Measurements from ENCODE around the gene GABBR2. TPM values are rescaled to one million over a fixed set of nuclear protein-coding genes. Genes with fewer than 3 reads are reported as not detected.

Gene GABBR2
- total RNA-seq, 1 experiment from 2014 or later = 0.33 TPM

DNA sequence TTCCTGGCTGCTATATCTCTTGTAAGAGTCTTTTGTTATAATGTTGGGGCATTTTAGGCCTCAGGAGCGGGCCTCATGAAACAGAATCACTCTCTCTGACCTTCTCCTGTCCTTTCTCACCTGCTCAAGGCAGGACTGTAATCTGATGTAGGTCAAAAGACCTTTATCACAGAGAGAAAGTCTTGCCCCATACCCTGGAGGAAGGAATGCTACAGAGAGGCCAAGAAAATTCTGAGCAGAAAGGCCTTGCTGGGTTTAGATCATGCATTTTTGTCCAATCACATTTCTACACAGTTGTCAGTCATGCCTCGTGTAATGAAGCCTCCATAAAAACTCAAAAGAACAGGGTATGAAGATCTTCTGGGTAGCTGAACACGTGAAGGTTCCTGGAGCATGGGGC, 408.1 kb downstream of the GABBR2 start:
- intact Hi-C loops (cut with micrococcal nuclease; ENCODE audit: unreplicated experiment) = no loop called here
- Mint-ChIP-seq H3K9me3 (ENCODE audit: low read depth, unreplicated experiment) (no peaks in the 10 kb centered on the region), H3K27me3 (ENCODE audit: unreplicated experiment) (no peaks in the 10 kb centered on the region), H3K27ac (ENCODE audit: unreplicated experiment) (no peak overlapping the region), H3K4me1 (ENCODE audit: low read depth, unreplicated experiment) (no peaks in the 10 kb centered on the region), H3K36me3 (ENCODE audit: insufficient read depth, unreplicated experiment) (no peaks in the 10 kb centered on the region), H3K4me3 (ENCODE audit: low read depth, unreplicated experiment) (no peak overlapping the region)
- no TSS peak for BruUV-seq (replicated peaks)
- CTCF ChIA-PET = no interaction called here
- TF ChIP-seq, protein P1, sequence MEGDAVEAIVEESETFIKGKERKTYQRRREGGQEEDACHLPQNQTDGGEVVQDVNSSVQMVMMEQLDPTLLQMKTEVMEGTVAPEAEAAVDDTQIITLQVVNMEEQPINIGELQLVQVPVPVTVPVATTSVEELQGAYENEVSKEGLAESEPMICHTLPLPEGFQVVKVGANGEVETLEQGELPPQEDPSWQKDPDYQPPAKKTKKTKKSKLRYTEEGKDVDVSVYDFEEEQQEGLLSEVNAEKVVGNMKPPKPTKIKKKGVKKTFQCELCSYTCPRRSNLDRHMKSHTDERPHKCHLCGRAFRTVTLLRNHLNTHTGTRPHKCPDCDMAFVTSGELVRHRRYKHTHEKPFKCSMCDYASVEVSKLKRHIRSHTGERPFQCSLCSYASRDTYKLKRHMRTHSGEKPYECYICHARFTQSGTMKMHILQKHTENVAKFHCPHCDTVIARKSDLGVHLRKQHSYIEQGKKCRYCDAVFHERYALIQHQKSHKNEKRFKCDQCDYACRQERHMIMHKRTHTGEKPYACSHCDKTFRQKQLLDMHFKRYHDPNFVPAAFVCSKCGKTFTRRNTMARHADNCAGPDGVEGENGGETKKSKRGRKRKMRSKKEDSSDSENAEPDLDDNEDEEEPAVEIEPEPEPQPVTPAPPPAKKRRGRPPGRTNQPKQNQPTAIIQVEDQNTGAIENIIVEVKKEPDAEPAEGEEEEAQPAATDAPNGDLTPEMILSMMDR (IDR thresholded peaks at IDR 0.05; ENCODE audit: unreplicated experiment) = no peak
- DNase-seq = no peak

DNA sequence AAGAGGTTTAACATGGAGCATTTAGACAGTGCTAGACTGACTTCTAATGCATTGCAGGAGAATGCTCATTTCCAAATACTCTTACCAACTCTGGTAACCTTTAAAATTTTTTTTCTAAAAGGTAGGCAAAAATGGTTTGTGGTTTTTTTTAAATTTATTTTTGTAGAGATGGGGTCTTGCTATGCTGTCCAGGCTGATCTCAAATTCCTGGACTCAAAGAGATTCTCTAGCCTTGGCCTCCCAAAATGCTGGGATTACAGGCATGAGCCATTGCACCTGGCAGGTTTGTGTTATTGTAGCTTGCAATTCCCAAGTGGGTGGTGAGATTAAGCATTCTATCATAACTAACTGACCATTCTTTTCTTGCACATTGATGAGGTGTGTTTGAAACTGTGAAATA, 410.3 kb downstream of the GABBR2 start:
- TF ChIP-seq, protein P1 (IDR thresholded peaks at IDR 0.05; ENCODE audit: unreplicated experiment) = no peak
- H3K36me3 Mint-ChIP-seq (ENCODE audit: insufficient read depth, unreplicated experiment) = no peaks in the 10 kb centered on the region
- no peaks in the 10 kb centered on the region for H3K27me3 Mint-ChIP-seq (ENCODE audit: unreplicated experiment)
- BruUV-seq (replicated peaks) = no TSS peak
- intact Hi-C loops (cut with micrococcal nuclease; ENCODE audit: unreplicated experiment) = no loop called here
- no peak overlapping the region for H3K4me3 Mint-ChIP-seq (ENCODE audit: low read depth, unreplicated experiment)
- CTCF ChIA-PET = no interaction called here
- no peaks in the 10 kb centered on the region for H3K9me3 Mint-ChIP-seq (ENCODE audit: low read depth, unreplicated experiment)
- H3K27ac Mint-ChIP-seq (ENCODE audit: unreplicated experiment) = no peak overlapping the region
- no peak for DNase-seq
- H3K4me1 Mint-ChIP-seq (ENCODE audit: low read depth, unreplicated experiment) = no peaks in the 10 kb centered on the region

DNA sequence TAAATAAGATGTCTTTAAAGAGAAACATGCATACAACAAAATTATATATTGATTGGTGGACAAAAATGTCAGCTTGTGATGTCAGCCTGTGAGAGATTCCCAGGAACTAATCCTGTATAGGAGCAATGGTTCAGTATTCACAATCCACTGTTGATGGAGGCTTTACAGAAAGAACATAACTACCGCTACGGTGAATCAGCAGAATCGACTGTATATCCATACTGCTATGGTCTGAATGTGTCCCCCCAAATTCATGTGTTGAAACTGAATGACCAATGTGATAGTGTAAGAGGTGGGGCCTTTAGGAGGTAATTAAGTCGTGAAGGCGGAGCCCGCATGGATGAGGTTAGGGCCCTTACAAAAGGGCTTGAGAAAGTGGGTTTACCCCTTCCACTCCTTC, 412.9 kb downstream of the GABBR2 start:
- TF ChIP-seq, protein P1 (IDR thresholded peaks at IDR 0.05; ENCODE audit: unreplicated experiment) = no peak
- peaks cover 16% of the 10 kb centered on the region for H3K27me3 Mint-ChIP-seq (ENCODE audit: unreplicated experiment)
- no peak overlapping the region for H3K4me3 Mint-ChIP-seq (ENCODE audit: low read depth, unreplicated experiment)
- CTCF ChIA-PET = interaction anchor here (0.6 kb wide), 1 partner anchor 12 kb away, joined by 3 read pairs; no protein-coding TSS in a partner anchor
- no peaks in the 10 kb centered on the region for H3K9me3 Mint-ChIP-seq (ENCODE audit: low read depth, unreplicated experiment)
- no TSS peak for BruUV-seq (replicated peaks)
- H3K27ac Mint-ChIP-seq (ENCODE audit: unreplicated experiment) = no peak overlapping the region
- H3K4me1 Mint-ChIP-seq (ENCODE audit: low read depth, unreplicated experiment) = no peaks in the 10 kb centered on the region
- H3K36me3 Mint-ChIP-seq (ENCODE audit: insufficient read depth, unreplicated experiment) = no peaks in the 10 kb centered on the region
- no peak for DNase-seq
- intact Hi-C loops (cut with micrococcal nuclease; ENCODE audit: unreplicated experiment) = no loop called here

DNA sequence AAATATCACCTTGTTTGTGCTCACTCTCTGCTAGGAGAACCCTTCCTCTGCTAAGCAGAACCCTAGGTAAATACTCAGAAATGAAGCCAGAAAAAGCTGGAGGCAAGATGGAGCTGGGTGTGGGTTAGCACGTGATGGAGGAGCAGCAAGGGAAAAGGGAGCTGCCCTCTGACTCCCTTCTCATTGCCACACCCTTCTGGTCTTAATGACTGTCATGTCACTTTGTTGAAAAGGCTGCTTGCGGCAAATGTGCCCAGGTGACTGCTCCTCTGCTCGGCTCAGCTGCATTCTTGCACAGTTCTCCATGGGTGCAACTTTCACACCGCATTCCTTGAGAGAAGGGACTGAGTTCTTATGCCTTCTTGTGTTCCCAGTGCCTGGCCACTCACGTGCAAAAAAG, 416.9 kb downstream of the GABBR2 start:
- DNase-seq = no peak
- CTCF ChIA-PET = interaction anchor here (1.1 kb wide), 1 partner anchor 42 kb away, joined by 3 read pairs; no protein-coding TSS in a partner anchor
- intact Hi-C loops (cut with micrococcal nuclease; ENCODE audit: unreplicated experiment) = no loop called here
- no peaks in the 10 kb centered on the region for H3K4me1 Mint-ChIP-seq (ENCODE audit: low read depth, unreplicated experiment)
- TF ChIP-seq, protein P1 (IDR thresholded peaks at IDR 0.05; ENCODE audit: unreplicated experiment) = no peak
- peaks cover 21% of the 10 kb centered on the region for H3K27me3 Mint-ChIP-seq (ENCODE audit: unreplicated experiment)
- no peak overlapping the region for H3K4me3 Mint-ChIP-seq (ENCODE audit: low read depth, unreplicated experiment)
- no peaks in the 10 kb centered on the region for H3K9me3 Mint-ChIP-seq (ENCODE audit: low read depth, unreplicated experiment)
- no peaks in the 10 kb centered on the region for H3K36me3 Mint-ChIP-seq (ENCODE audit: insufficient read depth, unreplicated experiment)
- H3K27ac Mint-ChIP-seq (ENCODE audit: unreplicated experiment) = no peak overlapping the region
- no TSS peak for BruUV-seq (replicated peaks)
